Fibroblast of mammary gland (primary cell): Measurements from ENCODE around the gene ATG7.
"Not testable (repeated sequence)": the region's sequence is repeated elsewhere in the genome, so short reads cannot be mapped to it uniquely, and the experiment has no call there.

ENCODE experiments used
- DNase-seq: peaks from one replicate; pipeline ENCODE4 v3.0.0-alpha.2; 2010; ENCODE audit warnings: low read depth
- H3K4me3 ChIP-seq: 2 replicates; pipeline ENCODE4 v1.5.1; 2011; ENCODE audit warnings: low read depth, mild to moderate bottlenecking, low read length, moderate library complexity; ENCODE audit not compliant: control insufficient read depth
- CTCF ChIP-seq: conservative IDR thresholded peaks from 2 replicates; pipeline ENCODE4 v1.5.1; 2011; ENCODE audit warnings: low read depth, low read length, inconsistent platforms; ENCODE audit not compliant: control insufficient read depth, insufficient read depth

Gene ATG7

GRCh38 chr3:11498177-11498576 lies 226.0 kb downstream of the ATG7 start:
- no peak overlapping the region for H3K4me3 ChIP-seq
- no peak for DNase-seq
- no peak for TF ChIP-seq CTCF

- DNase-seq = peak; percentile 83
- no peak overlapping the region for H3K4me3 ChIP-seq
- no peak for TF ChIP-seq CTCF
Measured at GRCh38 chr3:11498646-11499045, 226.4 kb downstream of the ATG7 start.

GRCh38 chr3:11499144-11499543 lies 226.9 kb downstream of the ATG7 start:
- DNase-seq = peak; percentile 97
- no peak for TF ChIP-seq CTCF
- no peak overlapping the region for H3K4me3 ChIP-seq

- not testable (repeated sequence) for DNase-seq, H3K4me3 ChIP-seq
Measured at GRCh38 chr3:11502413-11502812, 230.2 kb downstream of the ATG7 start.

- no peak for TF ChIP-seq CTCF
- DNase-seq = peak; percentile 40
- no peak overlapping the region for H3K4me3 ChIP-seq
Measured at GRCh38 chr3:11507719-11508118, 235.5 kb downstream of the ATG7 start.

GRCh38 chr3:11508346-11509172 lies 236.4 kb downstream of the ATG7 start:
- H3K4me3 ChIP-seq = no peak overlapping the region
- no peak for DNase-seq
- TF ChIP-seq CTCF = no peak

GRCh38 chr3:11509173-11510000 lies 237.2 kb downstream of the ATG7 start:
- peak; percentile 21 for TF ChIP-seq CTCF
- DNase-seq = peak; percentile 92
- no peak overlapping the region for H3K4me3 ChIP-seq
